Thyroid gland (tissue), 4 donors: Measurements from ENCODE around the gene YIPF2. TPM values are rescaled to one million over a fixed set of nuclear protein-coding genes. Genes with fewer than 3 reads are reported as not detected.
"Not testable (repeated sequence)": the region's sequence is repeated elsewhere in the genome, so short reads cannot be mapped to it uniquely, and the experiment has no call there.

Experiments used
- DNase-seq, 2 donors: peaks; one replicate each; pipeline ENCODE4 v3.0.0-alpha.2; 2019
- H3K27ac ChIP-seq, 3 donors: fragments of 200-600 bp; sonication (generic); 1 replicate in 2 of 3; 2 replicates in 1 of 3; pipeline ENCODE4 v1.5.1; 2016 to 2019; ENCODE audit warnings: mild to moderate bottlenecking in 1 of 3, moderate library complexity in 1 of 3
- H3K27me3 ChIP-seq: fragments of 200-600 bp; sonication (generic); one replicate; pipeline ENCODE4 v1.5.1; 2019
- H3K36me3 ChIP-seq, 2 donors: fragments of 200-600 bp; sonication (generic); one replicate each; pipeline ENCODE4 v1.5.1; 2016 to 2019
- H3K4me1 ChIP-seq, 2 donors: fragments of 200-600 bp; sonication (generic); one replicate each; pipeline ENCODE4 v1.5.1; 2017 to 2019
- H3K4me3 ChIP-seq, 3 donors: fragments of 200-600 bp; sonication (generic); replicated peaks in 1 of 3; 1 replicate in 2 of 3; 2 replicates in 1 of 3; pipeline ENCODE4 v1.5.1; 2016; ENCODE audit warnings: mild to moderate bottlenecking in 1 of 3
- H3K9me3 ChIP-seq: fragments of 200-600 bp; sonication (generic); one replicate; pipeline ENCODE4 v1.5.1; 2017
- POLR2A ChIP-seq, 2 donors: fragments of 450-650 bp; IDR thresholded peaks; one replicate each; pipeline ENCODE4 v1.6.1; 2017; ENCODE audit warnings: antibody characterized with exemption in 2 of 2, mild to moderate bottlenecking in 2 of 2, moderate library complexity in 1 of 2
- WGBS, 2 donors: methylation state at CpG; one replicate each; pipeline ENCODE4 v1.1.5; 2017; 5-methylcytosine and 5-hydroxymethylcytosine counted together
- intact Hi-C: fragments of 100-400 bp; cut with DNase I; formaldehyde crosslinking; loops from one replicate; pipeline ENCODE4 v1.15.1; 2023
- total RNA-seq, 4 donors: library from RNA; depleted of rRNA; stranded (reverse); fragments of >200 nt; gene quantifications; one replicate each; pipeline ENCODE4 v1.2.3, GENCODE V29; 2016
- TF ChIP-seq, protein P1 (sequence below), 6 experiments: fragments of 200-600 bp in 3 of 6; fragments of 450-650 bp in 3 of 6; sonication (generic) in 3 of 6; IDR thresholded peaks; one replicate each; pipeline ENCODE4 v1.5.1; 2016 to 2019; ENCODE audit warnings: antibody characterized with exemption in 6 of 6, mild to moderate bottlenecking in 2 of 6, inconsistent platforms in 1 of 6, moderate library complexity in 1 of 6

Gene YIPF2
- total RNA-seq, 4 donors from 2014 or later = 85.1 to 127 (median 104) TPM

DNA sequence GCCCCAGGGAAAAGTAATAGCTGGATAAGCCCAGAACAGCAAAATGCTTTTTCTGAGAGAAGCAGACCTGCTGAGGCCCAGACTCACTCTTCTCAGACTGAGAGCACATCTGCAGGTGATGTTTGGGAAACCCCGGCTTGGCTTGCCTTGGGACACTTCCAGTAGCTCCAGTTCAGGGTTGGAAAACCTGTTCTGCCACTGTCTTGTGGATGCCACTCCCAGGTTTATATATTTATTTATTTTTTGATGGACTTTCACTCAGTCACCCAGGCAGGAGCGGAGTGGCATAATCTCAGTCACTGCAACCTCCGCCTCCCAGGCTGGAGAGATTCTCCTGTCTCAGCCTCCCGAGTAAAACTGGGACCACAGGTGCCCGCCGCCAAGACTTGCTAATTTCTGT lies 24.4 kb upstream of the YIPF2 start:
- Histone ChIP-seq H3K4me3 (no peak overlapping the region), H3K36me3 (no peaks in the 10 kb centered on the region), H3K9me3 (no peaks in the 10 kb centered on the region), H3K4me1 (no peaks in the 10 kb centered on the region), H3K27ac (no peak overlapping the region), H3K27me3 (no peaks in the 10 kb centered on the region)
- TF ChIP-seq, protein P1, sequence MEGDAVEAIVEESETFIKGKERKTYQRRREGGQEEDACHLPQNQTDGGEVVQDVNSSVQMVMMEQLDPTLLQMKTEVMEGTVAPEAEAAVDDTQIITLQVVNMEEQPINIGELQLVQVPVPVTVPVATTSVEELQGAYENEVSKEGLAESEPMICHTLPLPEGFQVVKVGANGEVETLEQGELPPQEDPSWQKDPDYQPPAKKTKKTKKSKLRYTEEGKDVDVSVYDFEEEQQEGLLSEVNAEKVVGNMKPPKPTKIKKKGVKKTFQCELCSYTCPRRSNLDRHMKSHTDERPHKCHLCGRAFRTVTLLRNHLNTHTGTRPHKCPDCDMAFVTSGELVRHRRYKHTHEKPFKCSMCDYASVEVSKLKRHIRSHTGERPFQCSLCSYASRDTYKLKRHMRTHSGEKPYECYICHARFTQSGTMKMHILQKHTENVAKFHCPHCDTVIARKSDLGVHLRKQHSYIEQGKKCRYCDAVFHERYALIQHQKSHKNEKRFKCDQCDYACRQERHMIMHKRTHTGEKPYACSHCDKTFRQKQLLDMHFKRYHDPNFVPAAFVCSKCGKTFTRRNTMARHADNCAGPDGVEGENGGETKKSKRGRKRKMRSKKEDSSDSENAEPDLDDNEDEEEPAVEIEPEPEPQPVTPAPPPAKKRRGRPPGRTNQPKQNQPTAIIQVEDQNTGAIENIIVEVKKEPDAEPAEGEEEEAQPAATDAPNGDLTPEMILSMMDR (IDR thresholded peaks at IDR 0.05) = no peak
- no peak for TF ChIP-seq POLR2A (IDR thresholded peaks at IDR 0.05)
- 84 to 85% methylated on average over 6 of the region's 6 CpGs for WGBS, 2 donors
- peak in 1 of 2 donors; percentile 31 for DNase-seq
- intact Hi-C loops = no loop called here

DNA sequence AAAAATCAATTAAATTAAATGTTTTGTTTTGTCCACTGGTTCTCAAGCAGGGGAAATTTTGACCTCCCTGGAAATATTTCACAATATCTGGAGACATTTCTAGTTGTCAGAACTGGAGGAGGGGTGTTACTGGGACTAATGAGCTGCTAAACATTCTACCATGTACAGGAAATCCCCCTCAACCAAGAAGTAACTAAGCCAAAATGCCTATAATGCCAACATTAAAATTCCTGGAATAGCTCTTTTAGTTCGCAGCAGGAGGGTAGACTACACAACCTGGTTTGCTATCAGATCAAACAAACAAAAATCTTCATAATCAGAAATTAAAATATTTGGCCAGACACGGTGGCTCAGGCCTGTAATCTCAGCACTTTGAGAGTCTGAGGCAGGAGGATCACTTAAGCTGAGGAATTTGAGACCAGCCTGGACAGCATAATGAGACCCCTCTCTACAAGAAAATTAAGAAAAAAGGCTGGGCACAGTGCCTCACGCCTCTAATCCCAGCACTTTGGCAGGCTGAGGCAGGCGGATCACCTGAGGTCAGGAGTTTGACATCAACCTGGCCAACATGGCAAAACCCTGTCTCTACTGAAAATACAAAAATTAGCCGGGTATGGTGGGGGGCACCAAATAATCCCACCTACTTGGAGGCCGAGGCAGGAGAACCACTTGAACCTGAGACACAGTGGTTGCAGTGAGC lies 18.7 kb upstream of the YIPF2 start:
- Histone ChIP-seq H3K27ac (no peak overlapping the region), H3K4me1 (no peaks in the 10 kb centered on the region), H3K9me3 (no peaks in the 10 kb centered on the region), H3K4me3 (no peak overlapping the region), H3K27me3 (no peaks in the 10 kb centered on the region), H3K36me3 (no peaks in the 10 kb centered on the region)
- 83 to 89% methylated on average over 6 of the region's 6 CpGs for WGBS, 2 donors
- TF ChIP-seq, protein P1 (IDR thresholded peaks at IDR 0.05) = no peak
- no peak for TF ChIP-seq POLR2A (IDR thresholded peaks at IDR 0.05)
- intact Hi-C loops = no loop called here
- DNase-seq = no peak

DNA sequence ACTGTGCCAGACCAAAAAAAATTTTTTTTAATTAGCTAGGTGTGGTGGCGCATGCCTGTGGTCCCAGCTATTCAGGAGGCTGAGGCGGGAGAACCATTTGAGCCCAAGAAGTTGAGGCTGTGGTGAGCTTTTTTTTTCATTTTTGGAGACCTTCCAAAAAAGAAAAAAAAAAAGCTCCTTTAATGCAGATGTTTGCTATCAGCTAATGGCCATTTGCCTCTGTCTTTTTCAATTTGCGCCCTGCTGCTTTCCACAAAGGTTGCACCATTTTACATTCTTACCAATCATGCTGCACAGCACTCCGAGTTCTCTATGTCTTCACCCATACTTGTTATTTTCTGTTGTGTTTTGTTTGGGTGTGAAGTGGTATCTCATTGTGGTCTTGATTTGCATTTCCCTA lies 16.8 kb upstream of the YIPF2 start:
- no peaks in the 10 kb centered on the region for H3K27me3 ChIP-seq
- 97 to 99% methylated on average over 4 of the region's 4 CpGs for WGBS, 2 donors
- H3K36me3 ChIP-seq = no peaks in the 10 kb centered on the region
- DNase-seq = no peak
- no peaks in the 10 kb centered on the region for H3K4me1 ChIP-seq
- H3K27ac ChIP-seq = no peak overlapping the region
- intact Hi-C loops = no loop called here
- H3K9me3 ChIP-seq = no peaks in the 10 kb centered on the region
- H3K4me3 ChIP-seq = no peak overlapping the region
- TF ChIP-seq, protein P1 (IDR thresholded peaks at IDR 0.05) = no peak
- TF ChIP-seq POLR2A (IDR thresholded peaks at IDR 0.05) = no peak

DNA sequence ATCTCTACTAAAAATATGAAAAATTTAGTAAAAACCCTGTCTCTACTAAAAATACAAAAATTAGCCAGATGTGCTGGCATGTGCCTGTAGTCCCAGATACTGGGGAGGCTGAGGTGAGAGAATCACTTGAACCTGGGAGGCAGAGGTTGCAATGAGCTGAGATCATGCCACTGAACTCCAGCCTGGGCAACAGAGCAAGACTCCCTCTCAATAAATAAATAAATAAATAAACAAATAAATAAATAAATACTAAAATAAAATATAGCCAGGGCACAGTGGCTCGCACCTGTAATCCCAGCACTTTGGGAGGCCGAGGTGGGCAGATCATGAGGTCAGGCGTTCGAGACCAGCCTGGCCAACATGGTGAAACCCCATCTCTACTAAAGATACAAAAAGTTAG lies 15.0 kb upstream of the YIPF2 start:
- H3K9me3 ChIP-seq, H3K27ac ChIP-seq, H3K4me3 ChIP-seq, DNase-seq, H3K4me1 ChIP-seq, H3K36me3 ChIP-seq, H3K27me3 ChIP-seq, intact Hi-C loops: not testable (repeated sequence)
- 86 to 89% methylated on average over 4 of the region's 4 CpGs for WGBS, 2 donors

DNA sequence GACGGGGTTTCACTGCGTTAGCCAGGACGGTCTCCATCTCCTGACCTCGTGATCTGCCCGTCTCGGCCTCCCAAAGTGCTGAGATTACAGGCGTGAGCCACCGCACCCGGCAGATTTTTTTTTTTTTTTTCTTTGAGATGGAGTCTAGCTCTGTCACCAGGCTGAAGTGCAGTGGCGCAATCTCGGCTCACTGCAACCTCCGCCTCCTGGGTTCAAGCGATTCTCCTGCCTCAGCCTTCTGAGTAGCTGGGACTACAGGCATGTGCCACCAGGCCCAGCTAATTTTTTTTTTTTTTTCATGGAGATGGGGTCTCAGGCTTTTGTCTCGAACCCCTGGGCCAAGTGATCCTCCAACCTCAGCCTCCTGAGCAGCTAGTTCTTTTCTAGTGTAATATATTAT lies 13.2 kb upstream of the YIPF2 start:
- 82 to 88% methylated on average over 14 of the region's 14 CpGs for WGBS, 2 donors
- H3K36me3 ChIP-seq, H3K4me3 ChIP-seq, H3K9me3 ChIP-seq, H3K27ac ChIP-seq, intact Hi-C loops, DNase-seq, H3K27me3 ChIP-seq: not testable (repeated sequence)
- peaks cover 0 to 13% of the 10 kb centered on the region in 2 donors for H3K4me1 ChIP-seq

DNA sequence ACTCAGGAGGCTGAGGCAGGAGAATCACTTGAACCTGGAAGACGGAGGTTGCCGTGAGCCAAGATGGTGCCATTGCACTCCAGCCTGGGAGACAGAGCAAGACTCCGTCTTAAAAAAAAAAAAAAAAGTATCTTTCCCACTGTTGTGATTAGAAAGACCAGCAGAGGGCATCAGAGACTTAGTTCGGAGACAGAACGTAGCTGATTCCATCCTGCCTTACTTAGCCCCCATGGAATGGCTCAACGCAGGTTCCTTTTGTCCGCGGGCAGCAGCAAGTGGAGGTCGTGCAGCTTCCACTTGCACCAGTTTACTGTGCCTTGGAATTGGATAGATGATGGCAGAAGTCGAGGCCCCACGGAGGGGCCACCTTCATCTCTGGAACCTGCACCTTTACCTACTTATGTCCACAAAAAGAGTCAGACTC lies 8.2 kb upstream of the YIPF2 start:
- peaks cover 0 to 13% of the 10 kb centered on the region in 2 donors for H3K4me1 ChIP-seq
- DNase-seq = peak; percentile 34 to 47
- intact Hi-C loops = no loop called here
- H3K27ac ChIP-seq = no peak overlapping the region
- H3K4me3 ChIP-seq = no peak overlapping the region
- no peak for TF ChIP-seq POLR2A (IDR thresholded peaks at IDR 0.05)
- TF ChIP-seq, protein P1 (IDR thresholded peaks at IDR 0.05) = peak in 5 of 6 experiments; percentile 27 to 89 (median 68)
- H3K9me3 ChIP-seq = no peaks in the 10 kb centered on the region
- no peaks in the 10 kb centered on the region for H3K27me3 ChIP-seq
- peaks cover 2 to 5% of the 10 kb centered on the region in 2 donors for H3K36me3 ChIP-seq
- WGBS, 2 donors = 2 to 6% methylated on average over 11 of the region's 11 CpGs
